T-helper 2 cell treated with Interferon-gamma antibody and Interleukin-4, amounts not matched to agents 100 ng/mL and 5 ng/mL, for 36 hours (primary cell): ENCODE measurements around the gene GFI1B. TPM values are rescaled to one million over a fixed set of nuclear protein-coding genes. Genes with fewer than 3 reads are reported as not detected.
"Not testable (repeated sequence)": the region's sequence is repeated elsewhere in the genome, so short reads cannot be mapped to it uniquely, and the experiment has no call there.

ENCODE experiments used
- intact Hi-C: fragments of 100-400 bp; cut with micrococcal nuclease; formaldehyde crosslinking; loops from one replicate; pipeline ENCODE4 v1.15.1; 2023
- total RNA-seq: library from RNA; stranded (reverse); gene quantifications from 2 replicates; pipeline ENCODE4 v1.2.3, GENCODE V29; 2022

Gene GFI1B
- total RNA-seq, 1 donor from 2014 or later, result not detected

- intact Hi-C loops, result no loop called here
These were observed 29.9 kb downstream of the GFI1B start for GRCh38 chr9:133008406-133008805.

GRCh38 chr9:133008824-133009223 lies 30.3 kb downstream of the GFI1B start:
- intact Hi-C loops, result no loop called here

GRCh38 chr9:133009906-133010582 lies 31.6 kb downstream of the GFI1B start:
- intact Hi-C loops, result no loop called here

- intact Hi-C loops, result no loop called here
These were observed 36.2 kb downstream of the GFI1B start for GRCh38 chr9:133014696-133015095.

GRCh38 chr9:133023117-133023890 lies 44.8 kb downstream of the GFI1B start:
- intact Hi-C loops, result no loop called here

GRCh38 chr9:133026426-133026825 lies 47.9 kb downstream of the GFI1B start:
- intact Hi-C loops, result no loop called here

- intact Hi-C loops, result no loop called here
These were observed 48.6 kb downstream of the GFI1B start for GRCh38 chr9:133027134-133027533.

- intact Hi-C loops, result no loop called here
These were observed 49.7 kb downstream of the GFI1B start for GRCh38 chr9:133028221-133028620.

GRCh38 chr9:133029994-133030316 lies 51.5 kb downstream of the GFI1B start:
- intact Hi-C loops, result loop anchor here (1.0 to 5.0 kb wide), 5 partner anchors 85 to 678 kb away; partner anchors contain the start of genes RALGDS, SETX, STKLD1 and SURF4

- intact Hi-C loops, result loop anchor here (1.0 to 5.0 kb wide), 5 partner anchors 86 to 678 kb away; partner anchors contain the start of genes RALGDS, SETX, STKLD1 and SURF4
These were observed 52.0 kb downstream of the GFI1B start, which contains the start of gene GTF3C5 for GRCh38 chr9:133030317-133031129. Gene GTF3C5 (plus strand): TSS chr9:133030997. CDS start chr9:133031012, 15 bp downstream.

- intact Hi-C loops, result loop anchor here (2.0 to 5.0 kb wide), 2 partner anchors 86 to 679 kb away; partner anchors contain the start of genes SETX and TSC1
These were observed 52.6 kb downstream of the GFI1B start for GRCh38 chr9:133031130-133031422.

GRCh38 chr9:133031496-133031911 lies 53.0 kb downstream of the GFI1B start:
- intact Hi-C loops, result loop anchor here (2.0 to 5.0 kb wide), 2 partner anchors 87 to 679 kb away; partner anchors contain the start of genes SETX and TSC1

GRCh38 chr9:133032171-133032570 lies 53.7 kb downstream of the GFI1B start:
- intact Hi-C loops, result loop anchor here (5.0 kb wide), 1 partner anchor 680 kb away; the partner anchor contains the start of gene SETX

- intact Hi-C loops, result no loop called here
These were observed 57.2 kb downstream of the GFI1B start for GRCh38 chr9:133035669-133036068.

- intact Hi-C loops, result no loop called here
These were observed 59.5 kb downstream of the GFI1B start for GRCh38 chr9:133037775-133038515.

GRCh38 chr9:133040892-133041479 lies 62.5 kb downstream of the GFI1B start:
- intact Hi-C loops, result not testable (repeated sequence)
